ENCODE results near the gene BPNT1. TPM values are rescaled to one million over a fixed set of nuclear protein-coding genes. Genes with fewer than 3 reads are reported as not detected.

BPNT1 gene
- polyA plus RNA-seq, 1 donor from 2014 or later, result 47.2 TPM

GRCh38 chr1:220067269-220068204, 22.1 kb downstream of the BPNT1 start:
- H3K4me3 ChIP-seq (ENCODE audit: low read length), result no peak overlapping the region
- no peak overlapping the region for H3K4me2 ChIP-seq (ENCODE audit: low read length)
- H3K9me3 ChIP-seq (ENCODE audit: low read length), result no peaks in the 10 kb centered on the region
- no peaks in the 10 kb centered on the region for H4K20me1 ChIP-seq (ENCODE audit: insufficient read depth)
- no peak for TF ChIP-seq POLR2AphosphoS5 (IDR thresholded peaks at IDR 0.05)
- TF ChIP-seq REST (IDR thresholded peaks at IDR 0.05; ENCODE audit: borderline replicate concordance), result no peak
- no peak for TF ChIP-seq RAD21 (conservative IDR thresholded peaks at IDR 0.05)
- TF ChIP-seq EZH2 (IDR thresholded peaks at IDR 0.05; ENCODE audit: borderline replicate concordance, insufficient read depth, low read length, poor library complexity, severe bottlenecking), result no peak
- no peak for TF ChIP-seq TAF1 (IDR thresholded peaks at IDR 0.05; ENCODE audit: low read depth)
- no peak for TF ChIP-seq CTCF (IDR thresholded peaks at IDR 0.05; ENCODE audit: poor library complexity, severe bottlenecking)
- TF ChIP-seq EP300 (conservative IDR thresholded peaks at IDR 0.05; ENCODE audit: poor library complexity, severe bottlenecking), result no peak
- no peak for TF ChIP-seq SMC3 (conservative IDR thresholded peaks at IDR 0.05; ENCODE audit: poor library complexity)
- no peak for TF ChIP-seq MXI1 (conservative IDR thresholded peaks at IDR 0.05; ENCODE audit: poor library complexity, severe bottlenecking)
- no peaks in the 10 kb centered on the region for H3K36me3 ChIP-seq (ENCODE audit: insufficient read depth, low read length)
- no peaks in the 10 kb centered on the region for H3K9me2 ChIP-seq (ENCODE audit: insufficient read depth, low read length)
- H3K79me2 ChIP-seq (replicated peaks; ENCODE audit: insufficient read depth, low read length), result no peaks in the 10 kb centered on the region
- H3K27ac ChIP-seq (ENCODE audit: low read length), result no peak overlapping the region
- no peaks in the 10 kb centered on the region for H3K27me3 ChIP-seq (ENCODE audit: insufficient read depth, low read depth, low read length)
- no peak overlapping the region for H3K9ac ChIP-seq (ENCODE audit: low read length)
- H3F3A ChIP-seq (ENCODE audit: insufficient read depth, low read length, poor library complexity, severe bottlenecking), result no peaks in the 10 kb centered on the region
- H2AFZ ChIP-seq (ENCODE audit: low read depth, low read length), result no peak overlapping the region

GRCh38 chr1:220062629-220063028, 27.0 kb downstream of the BPNT1 start:
- Histone ChIP-seq H3K9me2 (ENCODE audit: insufficient read depth, low read length) (no peaks in the 10 kb centered on the region), H3K79me2 (replicated peaks; ENCODE audit: insufficient read depth, low read length) (no peaks in the 10 kb centered on the region), H4K20me1 (ENCODE audit: insufficient read depth) (no peaks in the 10 kb centered on the region), H3F3A (ENCODE audit: insufficient read depth, low read length, poor library complexity, severe bottlenecking) (no peaks in the 10 kb centered on the region), H2AFZ (ENCODE audit: low read depth, low read length) (no peak overlapping the region), H3K9me3 (ENCODE audit: low read length) (no peaks in the 10 kb centered on the region), H3K4me2 (ENCODE audit: low read length) (no peak overlapping the region), H3K27me3 (ENCODE audit: insufficient read depth, low read depth, low read length) (no peaks in the 10 kb centered on the region), H3K9ac (ENCODE audit: low read length) (no peak overlapping the region), H3K36me3 (ENCODE audit: insufficient read depth, low read length) (no peaks in the 10 kb centered on the region), H3K4me3 (ENCODE audit: low read length) (no peak overlapping the region), H3K27ac (ENCODE audit: low read length) (no peak overlapping the region)
- no peak for TF ChIP-seq RAD21 (conservative IDR thresholded peaks at IDR 0.05)
- TF ChIP-seq EZH2 (IDR thresholded peaks at IDR 0.05; ENCODE audit: borderline replicate concordance, insufficient read depth, low read length, poor library complexity, severe bottlenecking), result no peak
- no peak for TF ChIP-seq SMC3 (conservative IDR thresholded peaks at IDR 0.05; ENCODE audit: poor library complexity)
- no peak for TF ChIP-seq EP300 (conservative IDR thresholded peaks at IDR 0.05; ENCODE audit: poor library complexity, severe bottlenecking)
- no peak for TF ChIP-seq REST (IDR thresholded peaks at IDR 0.05; ENCODE audit: borderline replicate concordance)
- TF ChIP-seq MXI1 (conservative IDR thresholded peaks at IDR 0.05; ENCODE audit: poor library complexity, severe bottlenecking), result no peak
- TF ChIP-seq POLR2AphosphoS5 (IDR thresholded peaks at IDR 0.05), result no peak
- no peak for TF ChIP-seq TAF1 (IDR thresholded peaks at IDR 0.05; ENCODE audit: low read depth)
- no peak for TF ChIP-seq CTCF (IDR thresholded peaks at IDR 0.05; ENCODE audit: poor library complexity, severe bottlenecking)

All from neural cell (in vitro differentiated cells).